ENCODE data around the gene SENP1.

The SENP1 gene

DNA sequence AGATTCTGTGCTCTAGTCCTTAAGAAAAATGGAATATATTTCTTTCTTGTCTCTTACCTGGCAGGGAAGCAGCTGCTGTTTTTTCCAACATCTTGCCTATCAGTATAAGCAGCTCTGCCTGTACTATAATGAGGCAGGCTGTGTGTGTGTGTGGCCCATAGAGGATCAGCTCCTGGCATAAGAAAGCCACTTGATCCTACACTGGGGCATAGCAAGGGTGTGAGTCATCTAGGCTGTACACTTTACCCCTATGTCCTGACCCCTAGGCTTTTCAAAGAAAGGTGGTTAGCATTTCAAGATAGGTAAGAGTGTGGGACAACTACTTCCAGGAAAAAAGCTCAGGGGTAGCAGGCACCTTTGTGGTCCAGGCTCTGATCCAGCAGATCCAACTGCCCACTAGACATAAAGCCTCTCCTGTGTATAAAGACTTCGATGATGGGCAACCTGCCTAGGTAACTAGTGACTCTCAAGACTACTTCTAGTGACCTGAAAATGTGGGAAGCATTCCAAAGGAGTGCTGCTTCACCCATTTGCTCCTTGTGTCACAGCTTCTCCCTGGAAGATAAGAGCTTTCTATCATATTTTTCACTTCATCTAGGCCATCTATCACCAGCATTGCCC, 4.9 kb upstream of the SENP1 start:
- DNase-seq: no peak

DNA sequence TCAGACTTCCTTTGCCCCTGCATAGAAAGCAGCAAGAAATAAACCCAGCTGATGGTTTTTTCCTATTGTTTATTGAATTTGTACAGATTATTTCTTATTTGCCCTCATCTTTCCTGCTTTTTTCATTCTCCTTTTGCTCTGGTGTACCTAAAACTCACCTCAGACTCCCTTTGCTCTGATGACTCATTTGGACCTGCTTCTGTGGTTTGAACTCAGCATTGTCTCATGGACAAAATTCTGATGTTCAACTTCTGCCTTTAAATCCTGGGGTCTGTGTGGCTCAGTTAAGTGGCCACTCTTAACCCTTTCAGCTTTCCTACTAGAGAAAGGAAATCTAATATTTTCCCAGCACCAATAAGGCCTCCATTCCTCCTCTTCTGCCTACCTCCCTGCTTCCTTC, 3.5 kb upstream of the SENP1 start:
- no peak for DNase-seq

DNA sequence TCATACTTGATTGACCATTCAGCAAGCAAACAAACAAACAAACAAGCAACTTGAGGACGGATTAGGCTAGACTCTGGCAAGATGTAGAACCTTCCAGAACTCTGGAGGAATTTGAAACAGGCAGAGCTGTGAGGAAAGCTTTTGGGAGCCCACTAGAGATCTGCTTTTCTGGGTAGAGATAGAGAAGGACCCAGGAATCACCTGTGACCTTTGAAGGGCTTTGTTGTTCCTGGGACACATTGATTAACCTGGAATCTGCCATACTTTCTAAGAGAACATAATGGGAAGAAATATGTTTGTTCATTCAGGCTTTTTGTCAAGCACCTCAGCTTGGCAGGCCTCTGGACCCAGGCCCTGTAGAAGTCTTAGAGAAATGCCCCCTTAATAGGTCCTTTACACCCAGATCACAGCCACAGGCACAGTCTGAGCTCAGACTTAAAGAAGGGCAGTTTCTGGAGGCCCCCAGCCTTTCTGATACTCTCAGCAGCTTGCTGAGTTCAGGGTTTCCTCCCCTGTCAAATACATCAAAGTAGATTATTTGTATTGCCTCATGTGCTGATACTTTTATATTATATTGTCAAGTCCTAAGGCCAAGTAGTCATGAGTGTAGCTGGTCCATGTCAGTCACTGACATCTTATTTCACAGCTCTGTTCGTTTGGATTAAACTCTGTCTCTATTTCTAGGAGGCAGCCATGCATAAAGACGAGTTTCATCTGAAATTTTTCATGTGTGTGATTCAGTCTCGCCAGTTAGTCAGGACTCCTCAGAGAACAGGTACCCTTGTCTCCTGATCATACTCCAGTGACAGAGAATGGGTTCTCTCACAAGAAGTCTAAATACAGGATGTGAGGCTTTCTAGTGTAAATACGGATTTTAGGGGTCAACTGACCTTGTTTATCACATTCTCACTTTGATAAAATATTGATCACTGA, 1.1 kb upstream of the SENP1 start:
- DNase-seq: no peak

DNA sequence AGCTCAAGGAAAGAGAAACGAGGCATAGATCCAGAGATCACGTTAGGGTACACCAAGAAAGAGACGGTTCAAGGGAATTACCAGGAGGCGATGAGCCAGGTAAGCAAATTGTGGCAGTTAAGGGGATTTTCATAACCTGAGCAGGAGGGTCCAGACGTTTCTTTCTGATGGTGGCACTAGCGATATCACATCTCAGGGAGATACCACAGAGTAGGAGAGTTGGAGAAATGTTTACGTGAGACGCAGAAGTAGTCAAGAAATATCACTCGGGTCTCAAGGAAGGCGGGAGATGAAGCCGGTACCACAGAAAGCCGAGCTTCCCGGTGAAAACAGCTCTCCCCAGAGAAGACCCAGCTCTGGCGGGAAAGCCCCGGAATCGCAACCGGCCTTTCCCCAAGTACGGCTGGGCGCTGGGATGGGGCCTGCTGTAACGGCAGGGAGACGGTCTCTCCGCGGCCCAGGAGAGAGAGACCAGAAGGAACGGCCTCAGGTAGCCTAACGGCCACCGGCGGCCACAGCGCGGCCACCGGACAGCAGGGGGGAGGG, 485 bp downstream of the SENP1 start:
- peak; percentile 57 for DNase-seq

DNA sequence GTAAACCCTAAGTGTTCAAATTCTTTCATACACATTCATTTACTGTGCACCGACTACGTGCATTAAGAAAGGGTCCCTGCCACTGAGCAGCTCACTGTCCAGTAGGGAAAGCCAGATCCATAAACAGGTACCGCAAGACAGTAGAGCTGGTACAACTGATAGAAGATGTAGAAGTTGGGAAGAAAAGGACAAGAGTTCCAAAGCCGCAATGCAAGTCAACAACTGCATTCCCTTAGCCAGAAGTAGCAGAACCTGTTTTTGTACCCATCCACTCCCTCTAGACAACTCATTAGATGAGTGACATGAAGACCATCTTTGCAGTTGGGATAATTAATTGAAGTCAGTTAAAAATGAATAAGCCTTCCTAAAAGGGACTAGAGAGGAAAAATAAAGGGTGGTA, 1.3 kb downstream of the SENP1 start:
- DNase-seq: no peak

DNA sequence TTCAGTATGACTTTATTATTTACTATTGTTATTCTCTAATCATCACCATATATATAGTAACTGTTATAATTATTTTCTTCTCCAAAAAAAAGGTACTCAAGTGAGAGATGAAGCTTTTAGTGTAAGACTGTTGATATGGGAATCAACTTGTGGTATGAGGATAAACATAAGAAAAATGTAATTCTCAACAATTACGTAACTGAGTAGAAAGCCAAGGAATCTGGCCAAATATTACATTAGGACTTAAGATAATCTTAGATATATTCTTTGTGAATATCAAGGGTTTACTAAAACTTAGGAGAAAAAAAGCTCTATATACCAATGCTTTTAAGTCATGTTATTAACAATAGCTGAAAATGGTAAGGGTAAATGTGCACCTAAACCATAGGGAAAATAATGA, 13.3 kb downstream of the SENP1 start:
- DNase-seq: no peak

DNA sequence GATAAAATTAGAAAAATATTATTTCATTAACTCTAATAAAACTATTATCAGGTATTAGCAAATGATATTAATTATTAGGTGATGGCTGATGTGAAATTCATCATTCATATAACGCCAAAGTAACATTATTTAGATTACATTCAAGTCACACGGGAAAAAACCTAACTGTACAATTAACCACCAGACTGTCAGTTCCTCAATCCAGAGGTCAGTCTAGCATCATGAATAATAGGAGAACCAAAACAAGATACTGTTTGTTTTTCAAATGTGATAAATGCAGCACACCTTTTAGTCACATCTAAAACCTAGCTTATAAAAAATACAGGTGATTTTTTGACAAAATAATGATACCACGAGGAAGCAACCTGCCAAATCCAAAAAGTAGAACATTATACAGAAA, 19.6 kb downstream of the SENP1 start:
- DNase-seq: no peak

DNA sequence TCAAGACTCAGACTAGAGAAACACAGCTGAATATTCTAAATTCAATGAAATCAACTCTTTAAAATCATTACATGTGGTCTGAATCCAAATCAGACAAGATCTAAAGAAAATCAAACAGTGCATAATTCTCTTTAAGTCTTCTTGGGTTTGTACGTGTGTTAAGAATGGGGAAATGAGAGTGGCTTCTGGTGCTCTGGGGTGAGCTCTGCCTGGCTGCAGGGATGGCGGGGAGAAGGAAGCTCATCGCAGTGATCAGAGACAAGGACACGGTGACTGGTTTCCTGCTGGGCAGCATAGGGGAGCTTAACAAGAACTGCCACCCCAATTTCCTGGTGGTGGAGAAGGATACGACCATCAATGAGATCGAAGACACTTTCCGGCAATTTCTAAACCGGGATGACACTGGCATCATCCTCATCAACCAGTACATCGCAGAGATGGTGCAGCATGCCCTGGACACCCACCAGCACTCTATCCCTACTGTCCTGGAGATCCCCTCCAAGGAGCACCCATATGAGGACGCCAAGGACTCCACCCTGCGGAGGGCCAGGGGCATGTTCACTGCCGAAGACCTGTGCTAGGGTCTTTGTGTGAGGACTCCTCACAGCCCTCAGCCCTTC, 20.9 kb downstream of the SENP1 start:
- no peak for DNase-seq

DNA sequence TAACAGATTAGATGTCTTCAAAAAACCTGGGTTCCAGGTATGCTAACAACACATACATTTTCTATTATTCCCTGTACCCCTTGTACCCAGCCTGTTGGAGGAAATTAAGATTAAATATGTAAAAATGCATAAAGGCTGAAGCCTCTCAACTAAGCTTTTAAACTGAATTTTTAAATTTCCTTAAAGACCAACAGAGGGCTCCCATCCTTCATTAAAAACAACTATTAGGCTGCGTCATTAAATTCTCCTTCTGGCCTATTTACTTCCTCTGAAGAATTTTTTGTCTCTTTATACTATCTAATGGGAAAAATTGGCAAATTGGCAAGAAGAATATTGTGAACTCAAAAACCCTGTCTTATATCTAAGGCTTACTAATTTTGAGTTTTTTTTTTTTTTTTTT, 21.8 kb downstream of the SENP1 start:
- DNase-seq: no peak

DNA sequence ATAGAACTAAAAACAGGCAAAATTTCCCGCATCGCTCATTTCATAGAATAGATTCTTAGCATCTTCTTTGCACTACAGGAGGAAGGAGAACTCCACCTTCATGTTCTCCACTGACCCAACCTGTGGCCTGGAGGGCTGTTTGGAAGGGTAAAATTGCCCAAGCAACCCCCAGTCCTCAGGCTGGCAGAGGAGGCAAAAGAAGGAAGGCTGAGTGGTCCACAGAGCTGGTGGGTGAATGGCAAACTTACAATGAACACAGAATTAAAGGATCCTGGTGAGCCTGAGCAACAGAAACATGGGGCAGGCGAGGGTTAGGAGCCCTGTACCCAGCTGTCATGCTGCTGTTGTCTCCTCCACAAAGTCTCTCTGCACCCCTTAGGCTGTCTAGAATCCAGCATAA, 25.1 kb downstream of the SENP1 start:
- DNase-seq: no peak

DNA sequence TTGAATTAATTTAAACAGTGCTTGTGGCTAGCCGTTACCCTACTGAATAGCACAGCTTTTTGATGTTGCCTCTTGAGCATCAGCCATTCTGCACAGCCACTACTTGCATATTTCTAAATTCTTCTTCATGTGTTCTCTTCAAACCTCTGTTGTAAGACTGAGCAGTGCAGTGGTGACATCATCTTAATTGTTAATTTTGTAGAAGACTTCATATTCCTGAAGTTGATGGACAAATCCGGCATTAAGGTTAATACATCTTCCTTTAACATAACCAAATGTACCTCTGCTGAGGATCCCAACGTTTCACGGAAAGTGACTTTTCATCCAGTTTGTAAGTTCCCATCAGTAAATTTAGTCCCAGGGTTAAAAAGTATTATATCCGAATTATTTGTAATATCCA, 25.6 kb downstream of the SENP1 start:
- DNase-seq: no peak

DNA sequence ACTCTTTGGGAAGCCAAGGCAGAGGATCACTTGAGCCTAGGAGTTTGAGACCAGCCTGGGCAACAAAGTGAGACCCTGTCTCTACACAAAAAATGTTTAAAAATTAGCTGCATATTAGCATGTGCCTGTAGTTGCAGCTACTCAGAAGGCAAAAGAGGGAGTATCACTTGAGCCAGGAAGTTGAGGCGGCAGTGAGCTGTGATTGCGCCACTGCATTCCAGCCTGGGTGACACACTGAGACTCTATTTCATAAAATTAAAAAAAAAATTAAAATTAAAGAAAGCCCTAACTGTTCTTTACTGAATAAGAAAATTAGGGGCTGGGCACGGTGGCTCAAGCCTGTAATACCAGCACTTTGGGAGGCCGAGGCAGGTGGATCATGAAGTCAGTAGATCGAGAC, 27.0 kb downstream of the SENP1 start:
- DNase-seq: no peak

DNA sequence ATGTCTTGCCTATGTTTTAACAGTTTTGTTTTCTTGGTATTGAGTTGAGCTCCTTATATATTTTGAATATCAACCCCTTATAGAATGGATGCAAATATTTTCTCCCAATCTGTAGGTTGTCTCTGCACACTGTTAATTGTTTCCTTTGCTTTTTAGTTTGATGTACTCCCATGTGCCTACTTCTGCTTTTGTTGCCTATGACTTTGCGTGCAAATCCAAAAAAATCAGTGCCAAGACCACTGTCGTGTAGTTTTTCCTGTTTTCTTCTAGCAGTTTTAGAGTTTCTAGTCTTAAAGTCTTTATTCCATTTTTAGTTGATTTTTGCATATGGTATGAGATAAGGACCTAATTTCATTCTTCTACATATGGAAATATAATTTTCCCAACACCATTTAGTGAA, 28.8 kb downstream of the SENP1 start:
- DNase-seq: no peak

DNA sequence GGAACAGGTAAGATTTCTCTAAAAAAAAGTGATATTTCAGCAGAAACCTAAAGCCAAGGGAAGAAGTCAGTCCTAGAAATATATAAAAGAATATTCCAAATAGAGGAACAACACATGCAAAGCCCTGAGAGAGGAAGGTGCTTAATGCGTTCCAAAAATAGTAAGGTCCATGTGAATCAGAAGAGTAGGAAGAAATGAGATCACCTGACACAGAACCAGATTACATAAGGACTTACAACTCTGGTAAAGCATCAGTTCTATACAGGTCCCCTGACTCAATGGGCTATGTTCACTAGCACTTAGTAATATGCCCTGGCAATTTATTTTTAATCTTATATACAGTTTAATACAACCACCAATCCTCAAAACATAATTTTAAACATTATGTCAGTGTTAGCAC, 30.0 kb downstream of the SENP1 start:
- no peak for DNase-seq

DNA sequence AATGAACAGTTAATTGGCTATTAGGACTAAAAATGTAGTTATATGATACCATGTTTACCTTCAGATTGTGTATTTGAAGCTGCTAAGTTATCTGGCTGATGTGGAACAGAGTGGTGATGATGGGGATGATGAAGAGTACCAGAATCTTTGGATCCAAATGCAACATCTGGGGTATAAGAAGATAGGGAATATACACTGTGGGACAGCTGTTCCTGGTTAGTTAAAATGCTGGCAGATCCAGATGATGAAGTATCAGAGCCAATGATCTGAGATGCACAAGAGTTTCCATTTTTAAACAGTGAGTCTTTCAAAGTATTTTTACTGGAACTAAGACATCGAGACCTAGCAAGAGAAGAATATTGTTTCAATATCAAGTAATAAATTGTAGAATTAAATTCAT, 31.6 kb downstream of the SENP1 start:
- DNase-seq: no peak

DNA sequence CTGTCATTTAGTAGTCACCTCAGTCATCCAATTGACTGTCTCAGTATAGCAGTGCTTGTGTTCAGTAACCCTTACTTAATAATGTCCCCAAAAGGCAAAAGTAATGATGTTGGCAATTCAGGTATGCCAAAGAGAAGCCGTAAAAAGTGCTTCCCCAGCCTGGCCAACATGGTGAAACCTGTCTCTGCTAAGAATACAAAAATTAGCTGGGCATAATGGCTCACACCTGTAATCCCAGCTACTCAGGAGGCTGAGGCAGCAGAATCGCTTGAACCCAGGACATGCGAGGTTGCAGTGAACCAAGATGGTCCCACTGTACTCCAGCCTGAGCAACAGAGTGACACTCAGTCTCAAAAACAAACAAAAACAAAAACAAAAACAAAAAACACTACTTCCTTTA, 33.6 kb downstream of the SENP1 start:
- no peak for DNase-seq

DNA sequence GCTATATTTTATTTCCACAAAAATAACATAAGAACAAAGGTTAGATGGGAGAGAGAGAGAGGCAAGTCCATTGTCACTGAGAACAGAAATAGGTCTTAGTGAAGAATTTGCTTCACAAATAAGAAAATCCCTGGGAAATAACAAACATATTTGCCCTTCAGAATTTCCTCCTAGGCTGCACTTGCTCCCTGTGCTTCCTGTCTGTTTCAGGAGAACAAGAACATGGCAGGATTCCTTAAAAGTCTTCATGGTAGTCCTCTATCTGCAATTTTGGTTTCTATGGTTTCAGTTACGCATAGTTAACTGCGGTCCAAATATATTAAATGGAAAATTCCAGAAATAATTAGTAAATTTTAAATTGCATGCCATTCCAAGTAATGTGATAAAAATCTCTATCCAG, 34.1 kb downstream of the SENP1 start:
- no peak for DNase-seq

DNA sequence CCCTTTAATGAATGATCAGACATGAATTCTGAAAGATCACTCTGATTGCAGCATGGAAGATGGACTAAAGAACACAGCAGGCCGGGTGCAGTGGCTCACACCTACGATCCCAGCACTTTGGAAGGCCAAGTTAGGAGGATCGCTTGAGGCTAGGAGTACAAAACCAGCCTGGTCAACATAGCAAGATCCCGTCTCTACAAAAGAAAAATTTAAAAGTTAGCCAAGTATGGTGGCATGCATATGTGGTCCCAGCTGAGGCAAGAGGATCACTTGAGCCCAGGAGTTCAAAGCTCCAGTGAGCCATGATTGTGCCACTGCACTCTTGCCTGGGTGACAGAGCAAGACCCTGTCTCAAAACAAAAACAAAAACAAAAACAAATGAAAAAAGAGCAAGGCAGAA, 35.1 kb downstream of the SENP1 start:
- DNase-seq: no peak

DNA sequence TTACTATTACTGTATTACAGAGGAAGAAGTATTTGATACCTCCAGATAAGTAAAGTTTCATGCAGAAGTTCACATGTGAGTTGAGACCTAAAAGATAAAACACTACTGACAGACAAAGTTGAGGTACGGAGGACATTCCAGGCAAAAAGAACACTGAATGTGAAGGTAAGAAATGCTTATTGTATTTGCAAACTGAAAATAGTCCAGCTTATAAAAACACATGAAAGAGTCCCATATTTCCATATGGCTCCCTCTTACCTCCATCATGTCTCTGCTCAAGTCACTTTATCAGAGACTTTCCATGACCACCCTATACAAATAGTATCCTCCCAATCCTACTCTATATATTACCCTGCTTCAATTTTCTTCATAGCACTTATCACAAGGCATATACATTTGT, 35.8 kb downstream of the SENP1 start:
- no peak for DNase-seq

DNA sequence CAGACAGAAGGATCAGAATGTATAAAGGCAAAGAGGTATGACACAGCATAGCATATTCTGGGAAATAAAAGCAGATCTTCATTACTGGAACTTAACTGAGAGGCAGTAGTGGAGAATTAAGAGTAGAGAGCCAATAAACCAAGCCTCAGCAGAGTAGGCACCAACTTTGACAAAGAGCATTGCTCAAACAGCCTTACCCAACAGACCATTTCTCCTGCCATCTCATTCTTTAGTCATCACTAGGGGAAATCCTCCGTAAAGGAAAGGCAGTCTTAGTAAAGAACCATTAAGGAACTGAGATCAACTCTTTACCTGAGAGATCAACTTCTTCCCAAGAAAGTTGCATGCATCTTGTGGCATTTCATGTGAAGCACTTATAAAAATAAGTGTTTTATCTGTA, 36.6 kb downstream of the SENP1 start:
- no peak for DNase-seq

DNA sequence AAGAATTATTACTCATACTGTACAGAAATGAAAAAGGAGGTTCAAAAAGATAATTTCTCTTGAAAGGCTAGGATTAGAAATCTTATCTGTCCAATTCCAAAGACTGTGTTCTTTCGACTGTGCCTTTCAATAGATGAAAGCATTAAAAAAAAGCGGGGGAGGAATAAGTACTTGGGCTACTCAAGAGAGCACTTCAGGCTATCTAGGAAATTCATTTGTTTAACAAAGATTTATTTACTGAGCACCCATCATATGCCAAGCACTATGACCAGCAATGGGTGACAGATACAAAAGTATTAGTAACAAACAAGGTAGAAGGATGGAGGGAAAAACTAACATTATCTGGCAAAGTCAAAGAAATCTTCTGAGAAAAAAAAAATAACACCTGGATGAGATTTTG, 37.4 kb downstream of the SENP1 start:
- no peak for DNase-seq

DNA sequence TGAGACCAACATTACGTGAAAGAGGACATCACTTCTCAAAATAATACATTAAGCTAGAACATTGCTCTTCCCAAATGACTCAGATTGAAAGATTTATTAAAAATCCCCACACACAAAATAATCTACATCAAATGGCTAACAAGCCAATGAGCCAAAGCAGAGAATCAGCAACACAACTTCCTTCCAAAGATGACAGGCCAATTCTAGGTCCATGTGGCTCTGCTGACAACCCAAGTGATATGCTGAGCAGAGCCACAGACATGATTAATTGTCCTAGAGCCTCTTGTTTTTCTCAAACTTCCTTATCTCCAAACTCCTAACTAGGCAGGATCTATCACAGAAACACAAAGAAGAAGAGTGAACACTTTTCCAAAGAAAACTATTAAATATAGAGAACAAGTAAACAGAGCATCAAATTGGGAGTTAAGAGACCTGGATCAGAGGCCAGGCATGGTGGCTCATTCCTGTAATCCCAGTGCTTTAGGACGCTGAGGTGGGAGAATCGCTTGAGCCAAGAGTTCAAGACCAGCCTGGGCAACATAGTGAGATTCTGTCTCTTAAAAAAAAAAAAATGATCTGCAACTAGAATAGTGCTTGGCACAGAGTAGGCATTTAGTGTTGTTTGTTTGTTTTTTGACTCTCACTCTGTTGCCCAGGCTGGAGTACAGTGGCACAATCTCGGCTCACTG, 38.5 kb downstream of the SENP1 start:
- DNase-seq: no peak

DNA sequence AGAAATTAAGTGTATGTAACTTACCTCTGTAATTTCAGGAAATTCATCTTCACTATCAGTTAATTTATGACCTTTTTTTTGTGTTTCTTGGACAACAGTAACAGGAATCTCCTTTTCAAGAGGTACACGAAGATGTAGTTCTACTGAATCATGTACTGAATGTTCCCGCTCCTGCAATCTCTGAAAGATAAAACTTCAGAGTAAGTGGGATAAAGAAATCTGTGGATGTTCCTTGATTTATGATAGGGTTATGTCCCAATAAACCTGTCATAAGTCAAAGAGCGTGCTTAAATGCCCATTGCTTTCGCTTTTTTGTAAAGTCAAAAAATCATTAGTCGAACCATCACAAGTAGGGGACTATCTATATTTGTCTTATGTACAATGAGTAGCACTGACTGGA, 40.8 kb downstream of the SENP1 start:
- no peak for DNase-seq
